HG02763 (cell line): ENCODE measurements around the gene SLCO3A1.
"Not testable (repeated sequence)": the region's sequence is repeated elsewhere in the genome, so short reads cannot be mapped to it uniquely, and the experiment has no call there.

Experiments used
- ATAC-seq: cut with Tn5 transposase; IDR thresholded peaks from one replicate; pipeline ENCODE4 v1.9.1; 2021; ENCODE audit warnings: mild to moderate bottlenecking, moderate library complexity; ENCODE audit not compliant: unreplicated experiment

The SLCO3A1 gene

GRCh38 chr15:92059036-92059970 is 205.8 kb downstream of the SLCO3A1 start:
- ATAC-seq: no peak

GRCh38 chr15:92059971-92060311 is 206.4 kb downstream of the SLCO3A1 start:
- ATAC-seq: not testable (repeated sequence)

GRCh38 chr15:92061511-92062195 is 208.1 kb downstream of the SLCO3A1 start:
- ATAC-seq: no peak

- no peak for ATAC-seq
These were observed 209.0 kb downstream of the SLCO3A1 start for GRCh38 chr15:92062505-92062904.

- no peak for ATAC-seq
These were observed 214.6 kb downstream of the SLCO3A1 start for GRCh38 chr15:92068121-92068520.

- peak; percentile 53 for ATAC-seq
These were observed 216.1 kb downstream of the SLCO3A1 start for GRCh38 chr15:92069308-92070250.

GRCh38 chr15:92070251-92070650 is 216.7 kb downstream of the SLCO3A1 start:
- ATAC-seq: not testable (repeated sequence)

- ATAC-seq: no peak
These were observed 217.6 kb downstream of the SLCO3A1 start for GRCh38 chr15:92071045-92071634.

GRCh38 chr15:92073044-92073785 is 219.7 kb downstream of the SLCO3A1 start:
- ATAC-seq: no peak

- no peak for ATAC-seq
These were observed 220.6 kb downstream of the SLCO3A1 start for GRCh38 chr15:92074101-92074500.

GRCh38 chr15:92074646-92075045 is 221.1 kb downstream of the SLCO3A1 start:
- ATAC-seq: no peak

- no peak for ATAC-seq
These were observed 222.3 kb downstream of the SLCO3A1 start for GRCh38 chr15:92075764-92076163.

GRCh38 chr15:92076541-92076940 is 223.0 kb downstream of the SLCO3A1 start:
- ATAC-seq: no peak

- peak; percentile 48 for ATAC-seq
These were observed 224.0 kb downstream of the SLCO3A1 start for GRCh38 chr15:92077353-92078085.

GRCh38 chr15:92078270-92078669 is 224.8 kb downstream of the SLCO3A1 start:
- no peak for ATAC-seq

GRCh38 chr15:92079047-92079446 is 225.5 kb downstream of the SLCO3A1 start:
- ATAC-seq: no peak

GRCh38 chr15:92079647-92080255 is 226.2 kb downstream of the SLCO3A1 start:
- ATAC-seq: no peak

- ATAC-seq: no peak
These were observed 228.7 kb downstream of the SLCO3A1 start for GRCh38 chr15:92082006-92082843.
